NCI-H2227 treated with DMSO at 0.1 percent for 48 hours (cell line): ENCODE measurements around the gene DGKG.
A peak's percentile ranks its signal among the peaks of the same experiment; 100 is the strongest.

Experiments
- DNase-seq: peaks from one replicate; lab custom pipeline; 2025; lab: John Stamatoyannopoulos, UW

DGKG gene

DNA sequence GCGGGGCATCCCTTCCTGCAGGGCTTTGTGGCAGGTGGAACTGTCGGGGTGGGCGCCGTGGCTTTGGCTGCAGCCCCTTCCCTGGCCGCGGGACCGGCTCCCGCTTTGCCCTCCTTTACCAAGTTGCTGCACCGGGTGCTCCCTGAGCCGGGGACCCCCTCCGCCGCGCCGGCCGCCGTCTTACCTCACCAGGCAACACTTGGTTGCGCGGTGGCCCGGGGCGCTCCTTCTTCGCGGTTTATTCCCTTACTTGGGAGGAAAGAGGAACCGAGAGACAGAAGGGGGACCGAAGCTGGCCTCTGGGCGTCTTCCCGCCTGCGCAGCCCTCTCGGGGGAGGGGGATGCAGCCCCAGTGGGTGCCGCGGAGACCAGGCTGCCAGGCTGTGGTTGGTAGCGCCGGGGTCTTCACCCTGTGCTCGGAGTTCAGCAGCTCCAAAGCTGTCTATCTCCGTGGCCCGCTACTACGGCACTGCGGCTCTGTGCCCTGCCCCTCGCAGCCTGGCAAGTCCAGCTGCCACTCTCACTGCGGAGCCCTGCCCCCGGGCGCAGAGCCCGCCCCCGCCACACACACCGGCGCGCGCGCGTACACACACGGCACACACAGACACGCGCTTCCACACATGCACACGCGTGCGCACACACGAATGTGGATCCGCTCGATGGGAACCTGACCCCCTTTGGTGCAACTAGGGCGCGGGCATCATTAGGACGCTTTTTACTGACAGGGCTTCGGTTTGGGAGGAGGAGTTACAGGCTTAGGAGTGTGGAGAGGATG, at the start of gene DGKG:
DGKG (minus strand) TSS at position 473 of the 775 bp plus-strand sequence. CDS start 41,775 bp downstream, outside the sequence.
- peak; percentile 24 for DNase-seq

DNA sequence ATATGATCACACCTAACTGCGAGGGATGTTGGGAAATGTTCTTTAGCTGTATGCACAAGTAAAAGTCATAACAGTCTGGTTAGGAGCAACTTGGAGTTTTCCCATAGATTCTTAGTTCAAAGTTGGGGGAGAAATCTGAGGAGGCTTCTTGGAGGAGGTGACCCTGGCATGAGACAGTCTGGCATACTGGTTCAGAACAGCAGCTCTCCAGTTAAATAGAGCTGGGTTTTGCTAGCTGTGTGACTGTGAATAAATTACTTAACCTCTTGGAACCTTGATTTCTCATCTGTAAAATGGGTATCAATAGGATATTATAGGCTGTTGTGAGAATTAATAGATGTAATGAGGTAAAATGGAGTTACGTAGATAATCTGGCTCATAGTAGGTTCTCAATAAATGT, 49.1 kb upstream of the DGKG start:
- no peak for DNase-seq

DNA sequence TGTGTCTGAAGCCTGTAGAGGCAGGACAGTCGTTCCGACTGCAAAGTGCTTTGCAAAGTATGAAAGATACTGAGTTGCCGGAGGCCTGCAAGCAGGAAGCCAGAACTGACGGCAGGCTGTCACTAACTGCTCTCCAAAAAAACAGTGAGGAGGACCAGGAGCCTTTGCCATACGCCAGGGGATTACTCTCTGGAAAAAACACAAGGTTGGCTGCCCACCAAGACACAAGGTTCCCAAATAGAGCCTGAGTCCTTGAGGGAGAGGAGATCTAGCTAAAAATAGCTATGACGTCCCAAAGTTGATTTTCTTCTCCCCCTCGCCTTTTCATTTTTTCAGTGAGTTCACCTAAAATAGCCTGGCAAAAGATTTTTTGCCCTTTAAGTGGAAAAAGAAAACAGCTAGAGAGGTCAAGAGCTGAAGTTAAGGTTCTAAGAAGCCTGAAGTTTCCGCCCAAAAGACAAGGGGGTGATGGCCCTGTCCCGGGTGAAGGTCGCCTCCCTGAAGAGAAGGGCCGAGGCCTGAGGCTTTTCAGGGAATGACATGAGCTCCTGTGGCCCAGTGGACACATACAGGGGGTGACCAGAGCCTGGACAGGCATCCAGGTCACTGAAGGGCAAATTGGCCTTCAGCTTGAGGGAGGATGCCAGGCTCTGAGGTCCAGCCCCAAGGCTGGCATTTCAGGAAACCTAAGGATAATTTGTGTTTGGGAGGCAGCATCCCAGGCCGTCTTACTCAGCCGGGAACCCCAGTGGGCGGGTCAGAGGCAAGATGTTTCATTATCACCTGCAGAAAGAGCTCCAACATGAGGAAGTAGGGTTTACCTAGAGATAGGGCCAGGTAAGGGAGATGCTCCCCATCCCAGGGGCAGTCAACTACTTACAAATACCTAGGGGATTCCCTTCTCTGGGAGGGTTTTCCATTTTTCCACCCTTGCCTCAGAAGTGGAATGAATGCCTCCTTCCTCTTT, 44.9 kb upstream of the DGKG start:
- DNase-seq = no peak

DNA sequence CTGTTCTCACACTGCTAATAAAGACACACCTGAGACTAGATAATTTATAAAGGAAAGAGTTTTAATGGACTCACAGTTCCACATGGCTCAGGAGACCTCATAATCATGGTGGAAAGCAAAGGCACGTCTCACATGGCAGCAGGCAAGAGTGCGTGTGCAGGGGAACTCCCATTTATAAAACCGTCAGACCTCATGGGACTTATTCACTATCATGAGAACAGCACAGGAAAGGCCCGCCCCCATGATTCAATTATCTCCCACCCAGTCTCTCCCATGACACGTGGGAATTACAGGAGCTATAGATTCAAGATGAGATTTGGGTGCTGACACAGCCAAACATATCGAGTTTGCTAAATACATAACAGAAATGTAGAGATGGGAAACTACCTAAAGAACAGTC, 39.5 kb upstream of the DGKG start:
- DNase-seq = no peak

DNA sequence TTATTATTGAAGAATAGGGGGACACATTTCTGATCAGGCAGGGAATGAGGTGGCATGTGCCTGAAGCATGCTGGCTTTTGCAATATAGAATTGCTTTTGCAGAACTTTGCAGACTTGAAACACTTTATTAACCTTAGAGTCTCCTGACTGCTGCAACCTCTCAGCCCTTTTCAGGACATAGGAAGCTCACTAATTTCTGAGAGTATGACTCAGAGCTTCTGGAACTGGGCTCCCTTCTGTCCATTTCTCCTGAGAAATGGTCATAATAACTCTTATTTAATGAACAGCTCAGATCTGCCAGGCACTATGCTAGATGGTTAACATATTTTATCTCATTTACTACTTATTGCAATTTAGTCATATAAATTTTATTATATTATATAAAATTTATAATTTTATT, 38.6 kb upstream of the DGKG start:
- no peak for DNase-seq

DNA sequence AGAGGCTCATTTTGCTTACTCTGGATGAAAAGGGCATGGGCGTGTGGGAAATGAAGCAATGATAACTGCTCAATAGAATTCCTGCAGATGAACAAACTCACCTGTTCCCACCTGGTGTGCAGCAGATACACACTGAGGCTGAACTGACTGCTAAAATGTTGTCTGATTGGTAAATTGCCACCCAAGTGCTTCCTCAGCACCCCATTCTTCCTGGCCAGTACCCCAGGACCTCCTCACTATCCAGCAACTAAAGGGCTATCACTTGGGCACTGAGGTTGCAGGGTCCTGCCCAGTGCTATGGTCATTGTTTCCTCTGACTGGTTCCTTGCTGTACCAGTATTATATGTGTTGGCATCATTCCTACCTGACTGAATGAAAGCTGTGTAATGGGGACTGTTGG, 38.0 kb upstream of the DGKG start:
- DNase-seq = no peak

DNA sequence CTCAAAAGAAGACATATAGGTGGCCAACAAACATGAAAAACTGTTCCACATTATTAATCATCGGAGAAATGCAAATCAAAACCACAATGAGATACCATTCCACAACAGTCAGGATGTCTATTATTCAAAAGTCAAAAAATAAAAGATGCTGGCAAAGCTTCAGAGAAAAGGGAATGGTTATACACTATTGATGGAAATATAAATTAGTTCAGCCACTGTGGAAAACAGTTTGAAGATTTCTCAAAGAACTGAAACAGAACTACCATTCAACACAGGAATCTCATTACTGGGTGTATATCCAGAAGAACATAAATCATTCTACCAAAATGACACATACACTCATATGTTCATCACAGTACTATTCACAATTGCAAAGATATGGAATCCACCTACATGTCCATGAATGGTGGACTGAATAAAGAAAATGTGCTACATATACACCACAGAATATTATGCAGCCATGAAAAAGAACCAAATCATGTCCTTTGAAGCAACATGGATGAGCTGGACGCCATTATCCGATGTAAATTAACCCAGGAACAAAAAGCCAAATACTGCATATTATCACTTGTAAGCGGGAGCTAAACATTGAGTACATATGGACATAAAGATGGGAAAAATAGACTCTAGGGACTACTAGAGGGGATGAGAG, 32.7 kb upstream of the DGKG start:
- DNase-seq = no peak

DNA sequence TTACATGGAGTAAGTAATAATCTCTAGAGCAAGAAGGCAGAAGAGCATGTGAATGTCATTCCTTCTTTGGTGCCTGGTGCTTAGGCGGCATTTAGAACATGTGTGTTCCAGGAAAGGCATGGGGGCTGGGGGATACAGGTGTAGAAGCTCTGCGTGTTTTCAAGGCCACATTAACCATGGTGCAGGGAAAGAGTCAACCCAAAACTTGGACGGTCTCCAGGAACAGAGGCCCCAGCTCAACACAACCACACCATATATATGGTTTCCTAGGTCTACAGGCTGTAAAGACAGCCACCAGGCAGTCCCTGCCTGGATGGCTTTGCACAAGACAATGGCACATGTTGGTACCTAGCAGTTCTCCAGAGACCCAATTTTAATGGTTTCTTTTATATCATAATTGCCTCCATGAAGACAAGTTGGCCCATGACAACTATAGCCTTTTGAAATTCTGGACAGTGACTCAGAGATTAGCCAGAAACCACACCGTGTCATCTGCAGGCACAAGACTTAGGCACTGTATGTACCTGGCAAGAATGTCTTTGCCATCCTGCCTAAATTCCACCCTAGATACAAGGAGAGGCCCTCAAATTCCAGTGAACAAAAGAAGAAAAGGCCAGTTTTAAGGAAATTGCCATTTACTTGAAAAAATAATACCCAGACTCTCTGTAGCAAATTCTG, 25.0 kb upstream of the DGKG start:
- DNase-seq = no peak

DNA sequence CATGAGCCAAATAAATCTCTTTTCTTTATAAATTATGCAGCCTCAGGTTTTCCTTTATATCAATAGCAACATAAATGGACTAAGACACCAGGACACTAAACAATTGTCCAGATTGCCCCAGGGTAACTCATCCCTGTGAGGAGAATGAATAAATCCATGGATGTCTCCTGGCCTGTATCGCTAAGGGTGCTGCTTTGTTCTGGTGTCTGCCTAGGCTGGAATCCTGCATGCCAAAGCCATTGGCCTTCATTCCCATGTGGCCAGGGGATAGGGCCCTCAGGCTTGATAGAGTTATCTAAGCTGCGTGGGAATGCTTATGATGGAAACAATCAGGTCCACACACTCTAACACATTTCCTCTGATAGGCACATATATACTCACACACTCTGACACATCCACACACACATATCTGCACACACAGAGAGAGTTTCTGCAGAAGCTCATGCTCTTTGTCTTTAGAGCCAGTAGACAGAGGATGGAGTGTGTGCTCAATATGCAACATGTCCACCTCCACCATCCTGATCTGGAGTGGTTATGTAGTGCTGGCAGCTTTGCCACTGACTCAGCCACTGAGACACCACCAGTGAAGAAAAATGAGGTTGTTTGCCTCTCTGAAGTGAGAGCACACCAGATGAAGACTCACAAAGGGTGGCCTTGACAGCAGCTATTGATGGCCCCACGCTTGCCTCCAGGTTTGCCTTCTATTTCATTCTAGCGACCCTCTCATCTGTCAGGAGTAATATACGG, 24.0 kb upstream of the DGKG start:
- no peak for DNase-seq

DNA sequence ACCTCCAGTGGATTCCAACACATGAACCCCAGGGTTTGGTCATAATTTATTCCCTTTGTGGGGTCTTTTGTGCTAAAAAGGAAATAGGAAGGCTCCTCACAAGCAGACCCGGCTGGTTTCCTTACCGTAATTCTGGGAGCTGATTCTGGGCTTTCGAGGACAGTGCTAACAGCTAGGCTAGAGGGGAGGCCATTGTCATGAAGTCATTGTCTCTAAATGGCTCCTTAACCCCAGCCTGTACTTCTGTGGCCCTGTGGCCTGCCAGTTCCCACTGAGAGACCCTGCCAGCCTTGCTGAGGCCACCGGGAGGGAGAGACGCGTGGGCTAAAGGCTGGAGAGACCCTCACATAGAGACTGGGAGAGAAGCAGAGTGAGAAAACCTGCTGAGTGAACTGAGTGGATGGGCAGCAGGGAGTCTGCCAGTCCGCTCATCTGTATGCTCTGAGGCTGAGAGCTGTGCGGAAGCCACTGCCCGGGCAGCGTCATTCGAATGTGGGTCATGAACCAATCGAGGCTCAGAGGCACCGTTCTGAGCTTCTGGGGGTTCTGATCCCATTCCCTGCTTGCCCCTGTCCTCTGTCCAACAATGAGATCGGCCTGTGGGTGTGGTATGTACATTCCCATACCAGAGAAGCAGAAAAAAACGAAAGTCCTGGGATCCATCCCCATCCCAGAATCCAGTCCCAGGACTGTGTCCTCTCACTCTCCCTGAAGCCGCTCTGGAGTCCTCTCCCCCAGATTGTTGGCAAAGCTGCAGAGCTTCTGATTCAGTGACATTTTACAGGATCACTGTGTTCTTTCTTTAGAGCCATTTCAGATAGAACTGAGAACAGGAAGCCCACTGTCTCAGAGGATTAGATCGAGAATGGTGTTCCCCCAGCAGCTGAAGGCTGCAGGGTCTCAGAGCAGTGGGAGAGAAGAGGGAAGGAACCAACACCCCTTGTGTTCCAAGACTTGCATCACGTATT, 21.3 kb upstream of the DGKG start:
- DNase-seq = no peak

DNA sequence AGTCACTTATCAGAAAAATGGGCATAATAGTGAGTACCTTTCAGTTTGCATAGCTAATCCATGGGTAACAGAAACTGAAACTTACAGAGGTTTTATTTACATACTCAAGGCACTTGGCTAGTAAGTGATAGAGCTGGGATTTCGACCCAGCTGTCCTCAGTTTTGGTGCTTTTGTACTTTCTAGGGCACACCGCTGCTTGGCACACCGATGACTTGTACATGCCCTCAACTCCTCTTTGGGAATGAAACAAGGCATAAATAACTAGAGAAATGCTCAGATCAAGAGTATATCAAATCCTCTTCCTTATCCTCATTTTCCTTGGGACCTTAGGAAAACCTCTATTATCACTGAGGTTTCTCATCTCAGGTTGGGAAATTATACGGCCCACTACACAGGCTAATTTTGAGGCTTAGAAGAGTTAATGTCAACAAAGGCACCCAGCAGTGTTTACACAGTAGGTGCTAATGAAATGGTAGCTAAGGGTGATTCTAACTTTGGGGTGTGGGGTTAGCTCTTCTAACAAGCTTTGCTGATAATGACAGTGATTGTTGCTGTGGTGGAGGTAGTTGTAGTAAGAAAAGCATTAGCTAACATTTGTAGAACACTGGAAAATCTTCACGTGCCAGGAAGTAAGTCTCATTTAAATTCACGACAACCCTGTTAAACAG, 20.3 kb upstream of the DGKG start:
- no peak for DNase-seq

DNA sequence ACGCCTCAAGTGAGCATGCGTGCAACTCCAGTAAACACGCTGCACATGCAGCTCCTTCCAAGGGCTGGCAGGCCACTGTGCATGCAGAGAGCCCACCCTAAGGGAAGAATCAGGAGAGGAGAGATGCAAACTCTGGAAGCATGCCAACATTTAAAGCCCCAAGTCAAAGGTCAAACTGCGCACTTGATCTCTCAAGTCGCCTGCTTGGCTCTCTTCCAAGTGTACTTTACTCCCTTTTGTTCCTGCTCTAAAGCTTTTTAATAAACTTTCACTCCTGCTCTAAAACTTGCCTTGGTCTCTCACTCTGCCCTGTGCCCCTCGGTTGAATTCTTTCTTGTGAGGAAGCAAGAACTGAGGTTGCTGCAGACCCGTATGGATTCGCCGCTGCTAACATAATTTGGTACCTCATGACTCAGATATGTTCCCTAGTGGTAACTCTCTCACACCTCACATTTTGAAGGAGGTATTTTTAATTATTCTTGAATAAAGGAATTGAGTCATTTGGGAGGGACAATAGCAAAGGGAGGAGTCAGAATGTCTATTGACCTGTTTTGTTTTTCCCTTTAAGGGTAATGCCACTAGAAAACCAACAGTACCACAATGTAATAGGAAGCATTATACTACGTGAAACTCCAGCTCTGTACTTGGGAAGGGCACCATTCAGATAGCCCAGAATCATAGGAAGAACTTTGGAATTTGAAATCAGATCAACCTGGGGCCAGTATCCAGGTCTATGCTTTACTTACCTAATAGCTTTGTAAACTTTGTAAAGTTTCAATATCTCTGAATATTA, 19.6 kb upstream of the DGKG start:
- DNase-seq = peak; percentile 52

DNA sequence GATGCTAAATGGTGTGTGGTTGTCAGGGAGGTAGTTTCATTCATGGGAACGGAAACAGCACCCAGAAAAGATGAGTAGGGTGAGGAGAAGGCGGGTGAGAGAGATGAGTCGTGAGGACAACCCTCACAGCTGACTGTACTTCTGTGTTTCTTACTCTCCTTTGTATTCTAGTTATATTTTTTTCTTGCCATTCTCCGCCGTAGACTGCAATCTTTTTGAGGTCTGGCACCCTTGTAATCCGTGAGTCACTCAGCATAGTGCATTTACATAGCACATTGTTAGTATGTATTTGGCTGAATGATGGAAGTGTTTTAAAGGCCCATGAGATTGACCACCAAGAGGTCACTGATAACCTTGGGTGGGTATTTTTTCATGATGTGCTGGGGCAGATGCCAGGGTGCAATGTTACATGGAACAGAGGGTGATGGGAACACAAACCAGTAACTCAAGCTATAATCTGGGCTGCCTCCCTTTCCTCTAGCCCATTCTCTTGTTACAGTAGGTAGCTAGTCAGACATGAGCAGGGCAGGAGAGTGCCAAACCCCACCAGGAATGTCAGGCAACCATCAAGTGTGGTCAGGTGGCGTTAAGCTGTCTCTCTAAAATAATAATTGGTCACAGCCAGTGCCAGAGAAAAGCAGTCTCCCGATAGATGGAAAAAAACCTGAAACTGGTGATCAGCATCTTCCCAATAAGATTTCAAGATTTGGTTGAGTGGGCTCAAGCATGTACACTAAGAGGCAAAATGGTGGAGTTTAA, 18.8 kb upstream of the DGKG start:
- DNase-seq = no peak

DNA sequence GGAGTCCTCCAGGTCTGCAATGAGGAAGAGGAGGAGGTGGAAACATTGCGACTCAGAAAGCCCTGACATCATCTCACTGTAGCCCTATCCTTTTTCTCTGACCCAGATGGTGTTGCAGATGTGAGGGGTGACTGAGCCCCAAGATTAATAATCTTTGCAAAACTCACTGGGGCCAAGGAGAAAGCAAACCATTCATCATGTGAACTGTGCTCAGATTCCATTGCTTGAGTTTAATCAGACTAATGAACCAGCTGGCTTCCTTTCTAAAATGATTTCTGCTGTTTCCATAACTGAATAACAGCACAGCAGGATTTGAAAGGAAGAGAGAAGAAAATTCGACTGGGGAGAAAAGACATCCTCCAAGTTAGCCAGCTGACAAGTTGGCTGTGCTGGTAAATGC, 13.4 kb upstream of the DGKG start:
- DNase-seq = no peak

DNA sequence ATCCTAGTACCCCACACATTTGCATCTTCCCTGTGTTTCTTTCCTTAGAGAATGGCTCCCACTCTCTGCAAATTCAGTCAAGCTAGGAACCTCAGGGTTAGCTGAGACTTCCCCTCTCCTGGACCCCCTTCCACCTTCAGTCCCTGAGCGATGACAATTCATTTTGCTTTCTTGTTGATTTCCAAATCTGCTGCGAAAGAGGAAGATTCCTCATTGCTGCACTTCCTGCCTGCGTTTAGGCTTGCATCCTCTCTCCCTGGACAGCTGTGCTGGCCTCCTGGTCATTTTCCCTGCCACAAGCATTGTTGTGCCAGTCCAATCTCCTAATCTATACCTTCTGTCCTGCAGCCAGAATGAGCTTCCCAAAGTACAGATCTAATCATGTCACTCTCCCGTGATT, 12.3 kb upstream of the DGKG start:
- DNase-seq = no peak

DNA sequence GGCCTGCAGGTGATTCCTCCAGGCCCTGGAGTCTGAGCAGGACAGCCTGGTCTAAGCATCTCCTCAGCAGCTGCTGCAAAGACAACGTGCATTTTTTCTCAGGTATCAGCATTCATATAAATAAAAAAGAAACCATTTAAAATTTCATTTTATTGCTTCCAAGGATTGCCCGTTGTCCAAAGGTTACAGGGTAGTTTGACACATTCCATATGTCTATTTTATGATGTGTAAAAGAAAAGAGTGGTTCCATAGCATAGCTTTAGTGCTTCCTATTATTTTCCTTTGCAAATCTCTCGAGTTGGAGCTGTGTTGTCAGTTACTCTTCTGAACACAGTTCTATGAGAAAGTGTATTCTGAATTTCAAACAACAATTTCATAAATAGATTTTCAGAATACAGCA, 7.2 kb upstream of the DGKG start:
- no peak for DNase-seq

DNA sequence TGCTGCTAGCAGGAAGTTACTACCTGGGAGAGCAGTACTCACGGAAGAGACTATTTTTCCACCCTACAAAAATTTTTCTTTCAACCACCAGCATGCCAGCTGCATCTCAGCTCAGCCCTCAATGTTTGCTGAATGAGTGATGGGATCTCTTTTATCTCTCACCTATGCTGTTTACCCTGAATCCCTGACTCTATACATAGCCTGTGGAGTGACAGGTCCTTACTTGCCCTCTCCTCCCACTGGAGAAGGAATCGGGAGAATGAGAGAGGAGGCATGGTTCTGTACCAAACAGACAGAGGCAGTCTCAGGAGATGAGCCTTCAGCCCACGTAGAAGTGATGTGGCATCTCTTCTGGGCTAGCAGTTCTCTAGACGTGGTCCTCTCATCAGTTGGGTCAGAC, 6.7 kb upstream of the DGKG start:
- no peak for DNase-seq

DNA sequence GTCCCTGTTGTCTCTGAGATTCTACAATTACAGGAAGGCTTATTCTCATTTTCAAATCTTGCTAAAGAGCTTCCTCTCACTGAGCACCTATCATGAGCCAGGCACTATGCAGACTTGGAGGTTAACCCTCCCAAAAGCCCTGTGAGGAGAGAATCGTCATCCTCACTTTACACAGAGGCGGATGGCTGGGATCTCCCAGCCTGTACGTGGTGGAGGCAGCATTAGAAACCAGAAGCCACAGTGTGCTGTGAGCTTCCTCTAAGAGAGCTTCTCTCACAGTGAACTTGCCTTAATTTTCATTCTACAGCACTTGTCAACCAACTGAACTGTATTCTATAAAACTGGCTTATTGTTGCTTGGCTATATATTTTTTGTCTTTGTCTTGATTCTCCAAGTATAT, 6.1 kb upstream of the DGKG start:
- no peak for DNase-seq
